ENCODE data around the gene CHDH. TPM values are rescaled to one million over a fixed set of nuclear protein-coding genes. Genes with fewer than 3 reads are reported as not detected.
A peak's percentile ranks its signal among the peaks of the same experiment; 100 is the strongest.

Gene CHDH
- total RNA-seq, 1 donor from 2014 or later: 0.60 TPM

- no peak overlapping the region for H3K4me3 Mint-ChIP-seq (ENCODE audit: unreplicated experiment)
- no peaks in the 10 kb centered on the region for H3K27me3 Mint-ChIP-seq (ENCODE audit: low read depth)
- TF ChIP-seq, protein P1, sequence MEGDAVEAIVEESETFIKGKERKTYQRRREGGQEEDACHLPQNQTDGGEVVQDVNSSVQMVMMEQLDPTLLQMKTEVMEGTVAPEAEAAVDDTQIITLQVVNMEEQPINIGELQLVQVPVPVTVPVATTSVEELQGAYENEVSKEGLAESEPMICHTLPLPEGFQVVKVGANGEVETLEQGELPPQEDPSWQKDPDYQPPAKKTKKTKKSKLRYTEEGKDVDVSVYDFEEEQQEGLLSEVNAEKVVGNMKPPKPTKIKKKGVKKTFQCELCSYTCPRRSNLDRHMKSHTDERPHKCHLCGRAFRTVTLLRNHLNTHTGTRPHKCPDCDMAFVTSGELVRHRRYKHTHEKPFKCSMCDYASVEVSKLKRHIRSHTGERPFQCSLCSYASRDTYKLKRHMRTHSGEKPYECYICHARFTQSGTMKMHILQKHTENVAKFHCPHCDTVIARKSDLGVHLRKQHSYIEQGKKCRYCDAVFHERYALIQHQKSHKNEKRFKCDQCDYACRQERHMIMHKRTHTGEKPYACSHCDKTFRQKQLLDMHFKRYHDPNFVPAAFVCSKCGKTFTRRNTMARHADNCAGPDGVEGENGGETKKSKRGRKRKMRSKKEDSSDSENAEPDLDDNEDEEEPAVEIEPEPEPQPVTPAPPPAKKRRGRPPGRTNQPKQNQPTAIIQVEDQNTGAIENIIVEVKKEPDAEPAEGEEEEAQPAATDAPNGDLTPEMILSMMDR (IDR thresholded peaks at IDR 0.05): no peak
- no peaks in the 10 kb centered on the region for H3K36me3 Mint-ChIP-seq (ENCODE audit: low read depth)
- peak overlapping the region; percentile 88 for H3K27ac Mint-ChIP-seq (ENCODE audit: unreplicated experiment)
- no peaks in the 10 kb centered on the region for H3K9me3 Mint-ChIP-seq (ENCODE audit: low read depth)
- DNase-seq (ENCODE audit: low spot score): peak; percentile 57
- peaks cover 30% of the 10 kb centered on the region for H3K4me1 Mint-ChIP-seq (ENCODE audit: low read depth)
These were observed 41.3 kb downstream of the CHDH start for GRCh38 chr3:53804697-53805462.

GRCh38 chr3:53803816-53804695 lies 42.2 kb downstream of the CHDH start:
- peak overlapping the region; percentile 60 for H3K27ac Mint-ChIP-seq (ENCODE audit: unreplicated experiment)
- no peaks in the 10 kb centered on the region for H3K27me3 Mint-ChIP-seq (ENCODE audit: low read depth)
- TF ChIP-seq, protein P1 (IDR thresholded peaks at IDR 0.05): no peak
- no peaks in the 10 kb centered on the region for H3K36me3 Mint-ChIP-seq (ENCODE audit: low read depth)
- H3K4me1 Mint-ChIP-seq (ENCODE audit: low read depth): peaks cover 30% of the 10 kb centered on the region
- no peak overlapping the region for H3K4me3 Mint-ChIP-seq (ENCODE audit: unreplicated experiment)
- H3K9me3 Mint-ChIP-seq (ENCODE audit: low read depth): no peaks in the 10 kb centered on the region
- peak; percentile 64 for DNase-seq (ENCODE audit: low spot score)

DNA sequence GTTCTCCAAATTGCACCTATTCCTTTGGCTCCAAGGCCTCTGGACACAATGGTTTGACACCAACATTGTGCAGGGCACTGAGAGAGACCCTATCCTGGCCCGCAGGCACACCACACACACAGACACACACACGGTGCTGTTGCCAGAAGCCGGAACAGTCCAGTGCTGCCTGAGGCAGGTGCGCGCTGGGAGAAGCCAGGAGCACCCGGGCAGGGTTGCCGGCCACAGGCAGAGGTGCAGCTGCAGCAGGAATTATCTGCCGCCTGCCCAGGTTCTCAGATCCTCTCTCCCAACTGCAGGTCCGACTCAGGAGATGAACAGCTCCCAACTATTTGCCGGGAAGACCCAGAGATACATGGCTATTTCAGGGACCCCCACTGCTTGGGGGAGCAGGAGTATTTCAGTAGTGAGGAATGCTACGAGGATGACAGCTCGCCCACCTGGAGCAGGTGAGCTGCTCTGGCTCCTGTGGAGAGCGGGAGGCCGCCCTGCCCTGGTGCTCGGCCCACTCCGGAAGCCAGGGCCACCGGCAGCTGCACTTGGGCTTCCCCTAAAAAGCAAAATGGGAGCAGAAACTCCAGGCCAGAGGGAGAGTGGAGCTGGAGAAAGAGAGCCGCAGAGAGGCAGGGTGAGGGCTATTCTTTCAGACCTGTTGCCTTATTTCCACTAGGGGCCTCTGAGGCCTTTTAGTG lies 42.9 kb downstream of the CHDH start:
- TF ChIP-seq, protein P1 (IDR thresholded peaks at IDR 0.05): no peak
- Mint-ChIP-seq H3K27me3 (ENCODE audit: low read depth) (no peaks in the 10 kb centered on the region), H3K9me3 (ENCODE audit: low read depth) (no peaks in the 10 kb centered on the region), H3K36me3 (ENCODE audit: low read depth) (no peaks in the 10 kb centered on the region), H3K27ac (ENCODE audit: unreplicated experiment) (peak overlapping the region; percentile 74), H3K4me1 (ENCODE audit: low read depth) (peaks cover 30% of the 10 kb centered on the region), H3K4me3 (ENCODE audit: unreplicated experiment) (no peak overlapping the region)
- DNase-seq (ENCODE audit: low spot score): no peak

DNA sequence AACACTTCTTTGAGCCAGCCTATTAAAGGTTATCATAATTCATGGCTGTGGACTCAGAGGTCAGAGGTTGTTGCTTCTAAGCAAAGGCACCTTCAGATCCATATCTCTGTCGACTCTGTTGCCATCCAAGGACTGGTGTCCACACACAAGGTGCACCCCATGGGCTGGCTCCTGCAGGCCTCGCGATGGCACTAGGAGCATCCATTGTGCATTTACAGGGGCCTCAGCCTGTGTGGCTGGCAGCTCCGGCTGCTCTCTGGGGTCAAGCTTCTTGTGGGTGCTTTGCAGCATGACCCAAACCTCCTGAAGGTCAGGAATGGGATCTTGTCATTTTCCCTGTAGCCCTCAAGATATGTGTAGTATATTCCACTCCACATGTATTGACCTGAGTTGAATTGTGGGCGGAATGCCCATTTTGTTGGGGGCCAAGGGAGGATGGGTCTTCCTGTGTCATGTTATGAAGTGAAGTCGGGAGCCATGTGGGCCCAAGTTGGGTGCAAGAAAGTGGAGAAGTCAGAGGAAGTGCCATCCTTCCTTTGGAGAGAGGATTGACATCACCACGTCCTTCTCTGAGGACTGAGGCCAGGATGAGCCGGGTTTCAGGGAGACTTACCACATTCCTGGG lies 43.9 kb downstream of the CHDH start:
- Mint-ChIP-seq H3K27me3 (ENCODE audit: low read depth) (no peaks in the 10 kb centered on the region), H3K27ac (ENCODE audit: unreplicated experiment) (no peak overlapping the region), H3K36me3 (ENCODE audit: low read depth) (no peaks in the 10 kb centered on the region), H3K4me1 (ENCODE audit: low read depth) (peaks cover 30% of the 10 kb centered on the region), H3K9me3 (ENCODE audit: low read depth) (no peaks in the 10 kb centered on the region), H3K4me3 (ENCODE audit: unreplicated experiment) (no peak overlapping the region)
- no peak for DNase-seq (ENCODE audit: low spot score)
- TF ChIP-seq, protein P1 (IDR thresholded peaks at IDR 0.05): no peak
